Neural cell (in vitro differentiated cells): ENCODE data around the gene CPSF7. TPM values are rescaled to one million over a fixed set of nuclear protein-coding genes. Genes with fewer than 3 reads are reported as not detected.

ENCODE experiments used
- H2AFZ ChIP-seq: fragments of 200-600, 300-800 bp; sonication (generic), shearing (Covaris generic); 2 replicates; pipeline ENCODE4 v1.6.0; 2014; ENCODE audit warnings: low read depth, mild to moderate bottlenecking, antibody characterized with exemption, low read length, moderate library complexity
- H3F3A ChIP-seq: fragments of 200-600 bp; shearing (Covaris generic); 2 replicates; pipeline ENCODE4 v1.6.1; 2016; ENCODE audit warnings: mild to moderate bottlenecking, moderate library complexity, mixed read lengths, antibody characterized with exemption, low read length; ENCODE audit not compliant: insufficient read depth, poor library complexity, severe bottlenecking
- H3K27ac ChIP-seq: fragments of 200-600, 300-800 bp; sonication (generic), shearing (Covaris generic); 2 replicates; pipeline ENCODE4 v1.5.1; 2014; ENCODE audit warnings: mild to moderate bottlenecking, low read length, moderate library complexity
- H3K27me3 ChIP-seq: fragments of 300-800, 200-600 bp; sonication (generic), shearing (Covaris generic); 2 replicates; pipeline ENCODE4 v1.6.0; 2014; ENCODE audit warnings: mild to moderate bottlenecking, low read depth, low read length, moderate library complexity; ENCODE audit not compliant: insufficient read depth
- H3K36me3 ChIP-seq: fragments of 300-800, 200-600 bp; sonication (generic), shearing (Covaris generic); 2 replicates; pipeline ENCODE4 v1.5.1; 2014; ENCODE audit warnings: mild to moderate bottlenecking, antibody characterized with exemption, low read length, moderate library complexity; ENCODE audit not compliant: insufficient read depth
- H3K4me2 ChIP-seq: fragments of 300-800, 200-600 bp; sonication (generic), shearing (Covaris generic); 2 replicates; pipeline ENCODE4 v1.6.0; 2014; ENCODE audit warnings: mild to moderate bottlenecking, low read length
- H3K4me3 ChIP-seq: fragments of 300-800, 200-600 bp; sonication (generic), shearing (Covaris generic); 2 replicates; pipeline ENCODE4 v1.5.1; 2014; ENCODE audit warnings: mild to moderate bottlenecking, low read length, moderate library complexity
- H3K79me2 ChIP-seq: fragments of 200-600 bp; shearing (Covaris generic); replicated peaks from 2 replicates; pipeline ENCODE4 v1.6.0; 2014; ENCODE audit warnings: mild to moderate bottlenecking, low read length, moderate library complexity; ENCODE audit not compliant: insufficient read depth
- H3K9ac ChIP-seq: fragments of 300-800, 200-600 bp; sonication (generic), shearing (Covaris generic); 2 replicates; pipeline ENCODE4 v1.6.1; 2016; ENCODE audit warnings: mild to moderate bottlenecking, low read length, mixed read lengths
- H3K9me2 ChIP-seq: fragments of 200-600 bp; shearing (Covaris generic); 2 replicates; pipeline ENCODE4 v1.6.1; 2016; ENCODE audit warnings: mild to moderate bottlenecking, low read length, mixed read lengths; ENCODE audit not compliant: insufficient read depth
- H3K9me3 ChIP-seq: fragments of 200-600, 300-800 bp; sonication (generic), shearing (Covaris generic); 2 replicates; pipeline ENCODE4 v1.6.1; 2016; ENCODE audit warnings: mild to moderate bottlenecking, mixed run types, low read length, moderate library complexity, mixed read lengths
- H4K20me1 ChIP-seq: fragments of 200-600 bp; shearing (Covaris generic); 2 replicates; pipeline ENCODE4 v1.6.1; 2016; ENCODE audit warnings: mild to moderate bottlenecking, mixed run types; ENCODE audit not compliant: insufficient read depth
- EP300 ChIP-seq: fragments of 450-650 bp; conservative IDR thresholded peaks from 2 replicates; pipeline ENCODE4 v1.6.1; 2014; ENCODE audit warnings: antibody characterized with exemption, mild to moderate bottlenecking, moderate library complexity; ENCODE audit not compliant: poor library complexity, severe bottlenecking
- EZH2 ChIP-seq: fragments of 200-600, 300-800 bp; shearing (Covaris generic), sonication (generic); IDR thresholded peaks from 2 replicates; pipeline ENCODE4 v1.6.1; 2014; ENCODE audit warnings: antibody characterized with exemption, low read length, borderline replicate concordance, mild to moderate bottlenecking; ENCODE audit not compliant: insufficient read depth, poor library complexity, severe bottlenecking
- MXI1 ChIP-seq: fragments of 450-650 bp; conservative IDR thresholded peaks from 2 replicates; pipeline ENCODE4 v1.6.1; 2014; ENCODE audit warnings: antibody characterized with exemption, mild to moderate bottlenecking; ENCODE audit not compliant: poor library complexity, severe bottlenecking
- POLR2AphosphoS5 ChIP-seq: IDR thresholded peaks from 2 replicates; pipeline ENCODE4 v1.6.1; 2012
- RAD21 ChIP-seq: fragments of 450-650 bp; conservative IDR thresholded peaks from 2 replicates; pipeline ENCODE4 v1.6.1; 2014; ENCODE audit warnings: antibody characterized with exemption, mild to moderate bottlenecking, moderate library complexity
- SMC3 ChIP-seq: fragments of 450-650 bp; conservative IDR thresholded peaks from 2 replicates; pipeline ENCODE4 v1.6.1; 2014; ENCODE audit warnings: antibody characterized with exemption, mild to moderate bottlenecking, moderate library complexity; ENCODE audit not compliant: poor library complexity
- TAF1 ChIP-seq: IDR thresholded peaks from 2 replicates; pipeline ENCODE4 v1.6.1; 2012; ENCODE audit warnings: low read depth
- polyA plus RNA-seq: library from polyadenylated mRNA; depleted of rRNA; stranded (reverse); fragments of >200 nt; gene quantifications from 2 replicates; pipeline ENCODE4 v1.2.3, GENCODE V29; 2014
- TF ChIP-seq, protein P1 (sequence below): fragments of 450-650 bp; IDR thresholded peaks from 2 replicates; pipeline ENCODE4 v1.5.1; 2014; ENCODE audit warnings: antibody characterized with exemption, mild to moderate bottlenecking, moderate library complexity; ENCODE audit not compliant: poor library complexity, severe bottlenecking
- TF ChIP-seq, protein P2 (sequence below): IDR thresholded peaks from 2 replicates; pipeline ENCODE4 v1.6.1; 2012; ENCODE audit warnings: borderline replicate concordance

The CPSF7 gene
- polyA plus RNA-seq, 1 donor from 2014 or later: 80.2 TPM

DNA sequence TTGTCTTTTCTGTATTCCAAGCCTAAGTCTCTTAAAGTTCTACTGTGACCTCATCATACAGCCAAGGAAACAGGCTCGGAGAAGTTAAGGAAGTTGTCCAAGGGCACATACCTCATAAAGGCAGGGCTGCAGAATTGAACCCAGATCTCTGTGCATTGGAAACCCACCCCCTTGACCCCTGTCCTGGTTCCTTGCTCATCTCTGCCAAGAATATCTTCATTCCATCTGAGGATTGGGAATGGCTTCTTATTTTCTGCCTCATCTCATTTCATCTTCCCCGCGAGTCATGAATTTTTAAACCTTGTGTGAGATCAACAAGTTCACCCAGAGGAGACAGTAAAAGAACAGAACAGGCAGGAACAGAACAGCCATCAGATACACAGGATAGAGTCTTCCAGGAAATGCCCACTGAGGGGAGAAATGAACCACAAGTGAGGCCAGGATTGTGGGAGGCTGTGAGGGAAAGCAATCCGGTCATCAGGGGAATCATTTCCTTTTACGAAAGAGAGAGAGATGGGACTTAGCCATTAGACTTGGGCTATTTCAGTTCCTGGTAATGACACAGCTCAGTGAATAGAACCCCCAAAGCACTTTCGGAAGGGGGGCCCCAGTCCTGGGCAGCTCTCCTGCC lies 44.4 kb upstream of the CPSF7 start:
- H3K27ac ChIP-seq: no peak overlapping the region
- H3K27me3 ChIP-seq: no peaks in the 10 kb centered on the region

DNA sequence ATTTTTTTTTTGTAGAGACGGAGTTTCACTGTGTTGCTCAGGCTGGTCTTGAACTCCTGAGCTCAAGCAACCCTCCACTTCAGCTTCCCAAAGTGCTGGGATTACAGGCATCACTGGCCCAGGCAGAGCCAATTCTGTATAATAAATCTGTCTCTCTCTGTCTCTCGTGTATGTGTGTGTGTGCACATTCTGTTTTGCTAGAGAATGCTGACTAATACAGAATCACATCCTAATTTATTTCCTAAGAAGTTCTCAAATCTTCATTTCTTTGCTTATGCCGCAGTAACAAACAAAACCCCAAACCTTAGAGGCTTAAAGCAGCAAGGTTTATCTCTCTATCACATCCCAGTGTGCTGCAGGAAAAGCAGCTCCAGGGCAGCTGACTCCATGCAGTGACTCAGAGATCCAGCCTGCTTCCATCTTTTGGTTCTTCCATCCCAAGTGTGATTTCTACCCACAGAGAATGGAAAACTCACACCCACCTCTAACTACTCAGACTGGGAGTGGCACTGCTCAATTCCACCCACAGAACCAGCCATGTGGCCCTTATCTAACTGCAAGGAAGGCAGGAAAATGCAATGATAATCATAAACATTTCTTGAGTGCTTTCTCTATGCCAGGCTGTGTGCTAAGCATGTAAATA lies 43.7 kb upstream of the CPSF7 start:
- H3K9me3 ChIP-seq: no peaks in the 10 kb centered on the region
- H3K4me3 ChIP-seq: no peak overlapping the region
- no peak for TF ChIP-seq EZH2
- TF ChIP-seq SMC3: no peak
- TF ChIP-seq RAD21: no peak
- no peak for TF ChIP-seq EP300
- TF ChIP-seq, protein P1, sequence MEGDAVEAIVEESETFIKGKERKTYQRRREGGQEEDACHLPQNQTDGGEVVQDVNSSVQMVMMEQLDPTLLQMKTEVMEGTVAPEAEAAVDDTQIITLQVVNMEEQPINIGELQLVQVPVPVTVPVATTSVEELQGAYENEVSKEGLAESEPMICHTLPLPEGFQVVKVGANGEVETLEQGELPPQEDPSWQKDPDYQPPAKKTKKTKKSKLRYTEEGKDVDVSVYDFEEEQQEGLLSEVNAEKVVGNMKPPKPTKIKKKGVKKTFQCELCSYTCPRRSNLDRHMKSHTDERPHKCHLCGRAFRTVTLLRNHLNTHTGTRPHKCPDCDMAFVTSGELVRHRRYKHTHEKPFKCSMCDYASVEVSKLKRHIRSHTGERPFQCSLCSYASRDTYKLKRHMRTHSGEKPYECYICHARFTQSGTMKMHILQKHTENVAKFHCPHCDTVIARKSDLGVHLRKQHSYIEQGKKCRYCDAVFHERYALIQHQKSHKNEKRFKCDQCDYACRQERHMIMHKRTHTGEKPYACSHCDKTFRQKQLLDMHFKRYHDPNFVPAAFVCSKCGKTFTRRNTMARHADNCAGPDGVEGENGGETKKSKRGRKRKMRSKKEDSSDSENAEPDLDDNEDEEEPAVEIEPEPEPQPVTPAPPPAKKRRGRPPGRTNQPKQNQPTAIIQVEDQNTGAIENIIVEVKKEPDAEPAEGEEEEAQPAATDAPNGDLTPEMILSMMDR: no peak
- TF ChIP-seq, protein P2, sequence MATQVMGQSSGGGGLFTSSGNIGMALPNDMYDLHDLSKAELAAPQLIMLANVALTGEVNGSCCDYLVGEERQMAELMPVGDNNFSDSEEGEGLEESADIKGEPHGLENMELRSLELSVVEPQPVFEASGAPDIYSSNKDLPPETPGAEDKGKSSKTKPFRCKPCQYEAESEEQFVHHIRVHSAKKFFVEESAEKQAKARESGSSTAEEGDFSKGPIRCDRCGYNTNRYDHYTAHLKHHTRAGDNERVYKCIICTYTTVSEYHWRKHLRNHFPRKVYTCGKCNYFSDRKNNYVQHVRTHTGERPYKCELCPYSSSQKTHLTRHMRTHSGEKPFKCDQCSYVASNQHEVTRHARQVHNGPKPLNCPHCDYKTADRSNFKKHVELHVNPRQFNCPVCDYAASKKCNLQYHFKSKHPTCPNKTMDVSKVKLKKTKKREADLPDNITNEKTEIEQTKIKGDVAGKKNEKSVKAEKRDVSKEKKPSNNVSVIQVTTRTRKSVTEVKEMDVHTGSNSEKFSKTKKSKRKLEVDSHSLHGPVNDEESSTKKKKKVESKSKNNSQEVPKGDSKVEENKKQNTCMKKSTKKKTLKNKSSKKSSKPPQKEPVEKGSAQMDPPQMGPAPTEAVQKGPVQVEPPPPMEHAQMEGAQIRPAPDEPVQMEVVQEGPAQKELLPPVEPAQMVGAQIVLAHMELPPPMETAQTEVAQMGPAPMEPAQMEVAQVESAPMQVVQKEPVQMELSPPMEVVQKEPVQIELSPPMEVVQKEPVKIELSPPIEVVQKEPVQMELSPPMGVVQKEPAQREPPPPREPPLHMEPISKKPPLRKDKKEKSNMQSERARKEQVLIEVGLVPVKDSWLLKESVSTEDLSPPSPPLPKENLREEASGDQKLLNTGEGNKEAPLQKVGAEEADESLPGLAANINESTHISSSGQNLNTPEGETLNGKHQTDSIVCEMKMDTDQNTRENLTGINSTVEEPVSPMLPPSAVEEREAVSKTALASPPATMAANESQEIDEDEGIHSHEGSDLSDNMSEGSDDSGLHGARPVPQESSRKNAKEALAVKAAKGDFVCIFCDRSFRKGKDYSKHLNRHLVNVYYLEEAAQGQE: no peak
- no peak for TF ChIP-seq POLR2AphosphoS5
- no peak for TF ChIP-seq TAF1
- TF ChIP-seq MXI1: no peak
- H2AFZ ChIP-seq: no peak overlapping the region
- H3K9me2 ChIP-seq: no peaks in the 10 kb centered on the region
- no peak overlapping the region for H3K27ac ChIP-seq
- no peaks in the 10 kb centered on the region for H3K36me3 ChIP-seq
- no peak overlapping the region for H3K9ac ChIP-seq
- no peaks in the 10 kb centered on the region for H3K27me3 ChIP-seq
- H3K79me2 ChIP-seq: no peaks in the 10 kb centered on the region
- no peak overlapping the region for H3K4me2 ChIP-seq
- no peaks in the 10 kb centered on the region for H4K20me1 ChIP-seq
- H3F3A ChIP-seq: no peaks in the 10 kb centered on the region

More for the DNA sequence above, 44.4 kb upstream of the CPSF7 start:
- no peak overlapping the region for H3K4me3 ChIP-seq
- no peaks in the 10 kb centered on the region for H3K36me3 ChIP-seq
- no peak overlapping the region for H3K9ac ChIP-seq
- H3K4me2 ChIP-seq: no peak overlapping the region
- H4K20me1 ChIP-seq: no peaks in the 10 kb centered on the region
- H3K9me2 ChIP-seq: no peaks in the 10 kb centered on the region
- no peaks in the 10 kb centered on the region for H3K79me2 ChIP-seq
- TF ChIP-seq SMC3: no peak
- TF ChIP-seq, protein P2: no peak
- no peak for TF ChIP-seq TAF1
- TF ChIP-seq EZH2: no peak
- no peak for TF ChIP-seq POLR2AphosphoS5
- TF ChIP-seq, protein P1: no peak
- no peak for TF ChIP-seq MXI1
- TF ChIP-seq EP300: no peak
- no peaks in the 10 kb centered on the region for H3K9me3 ChIP-seq
- H2AFZ ChIP-seq: no peak overlapping the region
- no peaks in the 10 kb centered on the region for H3F3A ChIP-seq
